ENCODE results near the gene KRT23. TPM values are rescaled to one million over a fixed set of nuclear protein-coding genes. Genes with fewer than 3 reads are reported as not detected.

KRT23 gene
- total RNA-seq, 1 experiment from 2014 or later = not detected

DNA sequence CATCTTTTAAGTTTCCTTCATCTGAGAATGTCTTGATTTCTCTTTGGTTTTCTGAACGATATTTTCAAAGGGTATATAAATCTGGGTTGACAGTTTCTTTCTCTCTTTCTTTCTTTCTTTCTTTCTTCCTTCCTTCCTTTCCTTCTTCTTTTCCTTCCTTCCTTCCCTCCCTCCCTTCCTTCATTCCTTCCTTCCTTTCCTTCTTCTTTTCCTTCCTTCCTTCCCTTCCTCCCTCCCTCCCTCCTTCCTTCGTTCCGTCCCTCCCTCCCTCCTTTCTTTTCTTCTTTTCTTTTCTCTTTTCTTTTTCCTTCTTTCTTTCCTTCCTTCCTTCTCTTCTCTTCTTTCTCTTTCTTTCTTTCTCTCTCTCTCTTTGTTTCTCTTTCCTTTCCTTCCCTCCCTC lies 36.9 kb upstream of the KRT23 start:
- Histone ChIP-seq H4K20me1 (ENCODE audit: insufficient read depth, low read depth, low read length) (no peaks in the 10 kb centered on the region), H3K79me2 (ENCODE audit: low read length) (no peaks in the 10 kb centered on the region), H3K4me1 (ENCODE audit: low read length) (no peaks in the 10 kb centered on the region), H3K9ac (ENCODE audit: low read length) (no peak overlapping the region), H3K4me2 (ENCODE audit: low read depth, low read length, poor library complexity, severe bottlenecking) (no peak overlapping the region), H3K9me3 (ENCODE audit: low read length) (no peaks in the 10 kb centered on the region), H3K4me3 (ENCODE audit: low read length) (no peak overlapping the region), H3K27me3 (ENCODE audit: low read length) (no peaks in the 10 kb centered on the region), H3K36me3 (ENCODE audit: insufficient read depth, low read length) (no peaks in the 10 kb centered on the region), H3K27ac (ENCODE audit: low read length) (no peak overlapping the region), H3K9me2 (replicated peaks; ENCODE audit: insufficient read depth, low read length) (no peaks in the 10 kb centered on the region), H2AFZ (ENCODE audit: low read length) (no peak overlapping the region)
- DNase-seq = no peak

DNA sequence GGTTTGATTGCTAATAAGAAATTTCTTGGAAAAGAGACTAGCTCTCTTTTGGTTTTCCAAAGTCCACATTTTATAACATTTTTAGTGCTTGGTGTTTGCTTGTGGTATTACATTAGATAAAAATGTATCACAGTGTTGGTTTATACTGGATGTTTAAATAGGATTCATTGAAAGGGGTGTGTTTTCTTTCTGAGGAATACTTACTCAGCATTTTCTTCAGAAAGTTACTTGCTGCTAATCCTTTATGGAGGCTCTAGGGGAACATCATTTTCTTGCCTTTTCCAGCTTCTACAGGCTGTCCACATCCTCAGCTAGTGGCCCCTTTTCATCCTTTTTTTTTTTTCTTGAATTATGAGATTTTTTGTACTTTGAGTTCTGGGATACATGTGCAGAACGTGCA lies 30.1 kb upstream of the KRT23 start:
- H3K4me2 ChIP-seq (ENCODE audit: low read depth, low read length, poor library complexity, severe bottlenecking) = no peak overlapping the region
- no peaks in the 10 kb centered on the region for H3K27me3 ChIP-seq (ENCODE audit: low read length)
- H2AFZ ChIP-seq (ENCODE audit: low read length) = no peak overlapping the region
- no peaks in the 10 kb centered on the region for H4K20me1 ChIP-seq (ENCODE audit: insufficient read depth, low read depth, low read length)
- H3K4me1 ChIP-seq (ENCODE audit: low read length) = no peaks in the 10 kb centered on the region
- H3K9me3 ChIP-seq (ENCODE audit: low read length) = no peaks in the 10 kb centered on the region
- DNase-seq = no peak
- H3K36me3 ChIP-seq (ENCODE audit: insufficient read depth, low read length) = no peaks in the 10 kb centered on the region
- no peak overlapping the region for H3K9ac ChIP-seq (ENCODE audit: low read length)
- H3K27ac ChIP-seq (ENCODE audit: low read length) = no peak overlapping the region
- no peaks in the 10 kb centered on the region for H3K9me2 ChIP-seq (replicated peaks; ENCODE audit: insufficient read depth, low read length)
- no peaks in the 10 kb centered on the region for H3K79me2 ChIP-seq (ENCODE audit: low read length)
- no peak overlapping the region for H3K4me3 ChIP-seq (ENCODE audit: low read length)

DNA sequence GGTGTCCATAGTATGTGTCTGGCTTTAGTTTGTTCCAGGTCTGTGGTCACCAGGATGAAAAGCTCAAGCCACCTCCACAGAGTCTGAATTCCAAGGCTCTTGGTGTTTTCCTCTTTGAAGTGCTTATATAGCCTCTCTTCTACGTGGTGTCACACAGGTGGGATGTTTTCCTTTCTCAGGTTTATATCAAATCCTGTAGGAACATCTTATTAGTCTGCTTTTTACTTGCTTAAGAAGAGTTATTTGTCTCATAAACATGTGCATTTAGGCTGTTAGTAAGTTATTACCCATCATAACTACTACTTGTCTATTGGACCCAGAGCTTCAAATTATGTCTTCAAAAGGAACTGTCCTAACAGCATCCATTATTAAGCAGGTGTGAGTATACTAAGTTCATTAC lies 29.4 kb upstream of the KRT23 start, which contains the start of gene KRT39:
Gene KRT39, minus strand, starts transcription at position 101 of the 400 bp plus-strand sequence. Its CDS starts 92 bp downstream, at position 9.
- DNase-seq = no peak

DNA sequence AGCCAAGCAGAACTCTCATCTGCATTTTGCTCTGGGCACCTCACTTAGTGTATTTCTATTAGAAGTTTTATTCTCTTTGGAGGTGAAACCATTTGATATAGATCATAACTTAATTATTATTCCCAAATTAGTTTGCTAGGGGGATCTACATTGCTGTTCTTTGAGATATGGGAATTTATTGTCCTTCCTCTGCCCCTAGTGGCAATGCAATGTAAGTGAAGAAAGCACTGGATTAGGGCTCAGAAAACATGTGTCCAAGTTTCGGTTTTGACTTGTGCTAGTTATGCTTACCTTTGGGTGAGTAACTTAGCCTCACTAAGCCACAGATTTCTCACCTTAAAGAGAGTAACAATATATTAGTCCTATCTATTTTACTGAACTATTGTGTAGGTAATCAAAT lies 26.4 kb upstream of the KRT23 start:
- no peak overlapping the region for H3K27ac ChIP-seq (ENCODE audit: low read length)
- H3K9me2 ChIP-seq (replicated peaks; ENCODE audit: insufficient read depth, low read length) = no peaks in the 10 kb centered on the region
- H4K20me1 ChIP-seq (ENCODE audit: insufficient read depth, low read depth, low read length) = no peaks in the 10 kb centered on the region
- no peak overlapping the region for H2AFZ ChIP-seq (ENCODE audit: low read length)
- no peak overlapping the region for H3K9ac ChIP-seq (ENCODE audit: low read length)
- no peak overlapping the region for H3K4me2 ChIP-seq (ENCODE audit: low read depth, low read length, poor library complexity, severe bottlenecking)
- H3K36me3 ChIP-seq (ENCODE audit: insufficient read depth, low read length) = no peaks in the 10 kb centered on the region
- H3K4me3 ChIP-seq (ENCODE audit: low read length) = no peak overlapping the region
- H3K79me2 ChIP-seq (ENCODE audit: low read length) = no peaks in the 10 kb centered on the region
- H3K27me3 ChIP-seq (ENCODE audit: low read length) = no peaks in the 10 kb centered on the region
- no peaks in the 10 kb centered on the region for H3K4me1 ChIP-seq (ENCODE audit: low read length)
- no peaks in the 10 kb centered on the region for H3K9me3 ChIP-seq (ENCODE audit: low read length)
- DNase-seq = peak; percentile 44

More for the DNA sequence above, 29.4 kb upstream of the KRT23 start, which contains the start of gene KRT39:
- Histone ChIP-seq H3K9me2 (replicated peaks; ENCODE audit: insufficient read depth, low read length) (no peaks in the 10 kb centered on the region), H3K27ac (ENCODE audit: low read length) (no peak within 1 kb of the TSS), H3K36me3 (ENCODE audit: insufficient read depth, low read length) (no peaks in the 10 kb centered on the region), H3K9ac (ENCODE audit: low read length) (no peak within 1 kb of the TSS), H3K4me1 (ENCODE audit: low read length) (no peaks in the 10 kb centered on the region), H2AFZ (ENCODE audit: low read length) (no peak within 1 kb of the TSS), H3K4me3 (ENCODE audit: low read length) (no peak within 1 kb of the TSS), H4K20me1 (ENCODE audit: insufficient read depth, low read depth, low read length) (no peaks in the 10 kb centered on the region), H3K9me3 (ENCODE audit: low read length) (no peaks in the 10 kb centered on the region), H3K27me3 (ENCODE audit: low read length) (no peaks in the 10 kb centered on the region), H3K4me2 (ENCODE audit: low read depth, low read length, poor library complexity, severe bottlenecking) (no peak within 1 kb of the TSS), H3K79me2 (ENCODE audit: low read length) (no peaks in the 10 kb centered on the region)

DNA sequence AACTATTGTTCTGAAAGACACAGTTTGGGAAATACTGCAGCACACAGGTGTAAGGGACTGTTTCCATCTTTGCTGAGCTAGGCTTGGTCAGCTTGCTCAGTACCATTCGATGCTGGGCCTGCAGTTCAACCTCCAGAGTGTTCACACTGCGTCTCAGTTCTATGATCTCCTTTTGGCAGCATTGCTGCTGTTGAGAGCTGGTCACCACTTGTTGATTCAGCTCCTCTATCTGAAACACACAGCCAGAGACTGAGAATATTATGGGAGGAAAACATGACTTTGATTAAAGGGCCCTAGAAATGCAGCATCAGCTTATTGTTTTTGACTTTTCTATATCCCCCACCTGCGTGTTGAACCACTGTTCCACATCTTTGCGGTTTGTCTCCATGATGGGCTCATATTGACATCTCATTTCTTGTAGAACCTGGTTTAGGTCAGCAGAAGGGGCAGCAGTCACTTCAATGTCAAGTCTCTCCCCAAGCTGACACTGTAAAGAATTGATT lies 24.7 kb upstream of the KRT23 start:
- Histone ChIP-seq H3K27ac (ENCODE audit: low read length) (no peak overlapping the region), H3K27me3 (ENCODE audit: low read length) (no peaks in the 10 kb centered on the region), H3K4me1 (ENCODE audit: low read length) (no peaks in the 10 kb centered on the region), H3K4me3 (ENCODE audit: low read length) (no peak overlapping the region), H3K9me2 (replicated peaks; ENCODE audit: insufficient read depth, low read length) (no peaks in the 10 kb centered on the region), H3K9ac (ENCODE audit: low read length) (no peak overlapping the region), H3K36me3 (ENCODE audit: insufficient read depth, low read length) (no peaks in the 10 kb centered on the region), H3K4me2 (ENCODE audit: low read depth, low read length, poor library complexity, severe bottlenecking) (no peak overlapping the region), H2AFZ (ENCODE audit: low read length) (no peak overlapping the region), H3K79me2 (ENCODE audit: low read length) (no peaks in the 10 kb centered on the region), H3K9me3 (ENCODE audit: low read length) (no peaks in the 10 kb centered on the region), H4K20me1 (ENCODE audit: insufficient read depth, low read depth, low read length) (no peaks in the 10 kb centered on the region)
- no peak for DNase-seq

DNA sequence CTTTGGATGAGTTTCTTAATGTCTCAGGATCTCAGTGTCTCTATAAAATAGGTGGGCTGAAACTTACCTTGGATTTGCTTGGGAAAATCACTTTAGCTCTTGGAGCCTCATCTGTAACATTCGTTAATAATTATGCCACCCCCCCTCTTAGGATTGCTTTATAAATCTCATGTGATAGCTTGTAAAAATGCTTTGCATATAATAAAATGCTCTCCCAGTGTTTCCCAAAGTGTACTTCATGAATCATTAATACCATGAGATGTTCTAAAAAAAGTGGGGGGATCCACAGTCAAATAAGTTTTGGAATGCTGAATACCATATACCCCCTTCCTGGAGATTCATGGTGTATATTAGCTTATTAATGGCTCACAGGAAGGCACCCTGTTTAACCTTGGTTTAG lies 24.1 kb upstream of the KRT23 start:
- no peak overlapping the region for H3K27ac ChIP-seq (ENCODE audit: low read length)
- no peak for DNase-seq
- H3K9me3 ChIP-seq (ENCODE audit: low read length) = no peaks in the 10 kb centered on the region
- H3K9ac ChIP-seq (ENCODE audit: low read length) = no peak overlapping the region
- no peaks in the 10 kb centered on the region for H3K36me3 ChIP-seq (ENCODE audit: insufficient read depth, low read length)
- no peak overlapping the region for H2AFZ ChIP-seq (ENCODE audit: low read length)
- H3K27me3 ChIP-seq (ENCODE audit: low read length) = no peaks in the 10 kb centered on the region
- no peaks in the 10 kb centered on the region for H3K79me2 ChIP-seq (ENCODE audit: low read length)
- H3K4me1 ChIP-seq (ENCODE audit: low read length) = no peaks in the 10 kb centered on the region
- H3K4me3 ChIP-seq (ENCODE audit: low read length) = no peak overlapping the region
- no peaks in the 10 kb centered on the region for H3K9me2 ChIP-seq (replicated peaks; ENCODE audit: insufficient read depth, low read length)
- H4K20me1 ChIP-seq (ENCODE audit: insufficient read depth, low read depth, low read length) = no peaks in the 10 kb centered on the region
- no peak overlapping the region for H3K4me2 ChIP-seq (ENCODE audit: low read depth, low read length, poor library complexity, severe bottlenecking)

DNA sequence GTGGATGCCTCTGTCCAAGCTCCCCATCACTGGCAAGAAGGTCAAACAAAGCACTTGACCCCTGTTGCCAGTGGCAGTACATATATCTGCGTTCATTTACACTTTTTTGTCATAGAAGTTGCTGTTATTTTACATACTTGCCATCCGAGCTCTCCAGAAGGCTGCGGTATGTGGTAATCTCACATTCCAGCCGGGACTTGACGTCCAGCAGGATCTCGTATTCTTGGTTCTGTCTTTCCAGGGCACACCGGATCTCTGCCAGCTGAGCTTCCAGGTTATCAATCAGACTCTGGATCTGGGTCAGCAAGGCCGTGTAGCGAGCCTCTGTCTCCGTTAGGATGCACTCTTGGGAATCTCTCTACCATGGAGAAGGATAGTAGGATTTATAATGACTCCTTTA lies 22.7 kb upstream of the KRT23 start:
- H3K9me3 ChIP-seq (ENCODE audit: low read length) = no peaks in the 10 kb centered on the region
- no peaks in the 10 kb centered on the region for H3K36me3 ChIP-seq (ENCODE audit: insufficient read depth, low read length)
- H3K4me2 ChIP-seq (ENCODE audit: low read depth, low read length, poor library complexity, severe bottlenecking) = no peak overlapping the region

DNA sequence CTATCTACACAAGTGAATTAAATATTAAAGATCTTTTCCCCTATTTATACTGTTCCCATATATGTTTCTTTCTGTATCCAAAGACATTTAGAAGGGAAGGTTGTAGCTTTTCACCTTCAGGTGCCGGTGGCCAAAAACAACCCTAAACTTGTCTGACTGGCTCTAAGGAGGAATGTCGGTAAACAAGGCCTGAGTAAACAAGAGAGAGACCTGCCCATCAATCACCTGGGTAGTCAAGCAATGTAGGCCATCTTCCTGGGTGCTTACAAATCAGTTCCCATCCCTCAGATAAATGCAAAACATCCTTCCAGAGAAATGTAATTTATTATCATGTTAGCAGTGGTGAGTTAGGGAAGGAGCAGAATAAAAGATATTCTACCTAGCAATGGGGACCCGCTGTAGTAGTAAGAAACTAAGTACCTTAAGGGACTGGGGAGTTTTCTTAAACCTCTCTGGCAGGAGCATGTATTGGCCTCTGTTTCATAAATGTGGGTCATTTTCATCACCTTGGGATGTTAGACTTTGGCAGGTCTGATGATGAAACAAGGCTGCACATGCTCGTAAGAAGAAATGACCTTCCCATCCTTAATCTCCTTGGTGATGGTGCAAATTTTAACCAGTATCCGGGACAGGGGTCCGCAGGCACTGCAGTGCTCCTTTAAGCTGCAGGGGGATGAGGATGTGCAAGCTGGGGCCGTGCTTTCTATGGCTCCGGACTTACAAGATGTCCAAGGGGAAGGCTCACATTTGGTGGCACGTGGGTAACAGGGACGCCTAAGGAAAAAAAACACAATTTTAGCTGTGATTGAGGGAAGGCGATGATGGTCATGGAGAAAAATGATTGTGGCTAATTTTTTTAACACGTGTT lies 20.9 kb upstream of the KRT23 start:
- Histone ChIP-seq H4K20me1 (ENCODE audit: insufficient read depth, low read depth, low read length) (no peaks in the 10 kb centered on the region), H3K9me2 (replicated peaks; ENCODE audit: insufficient read depth, low read length) (no peaks in the 10 kb centered on the region), H3K36me3 (ENCODE audit: insufficient read depth, low read length) (no peaks in the 10 kb centered on the region), H3K27ac (ENCODE audit: low read length) (no peak overlapping the region), H3K27me3 (ENCODE audit: low read length) (no peaks in the 10 kb centered on the region), H3K9me3 (ENCODE audit: low read length) (no peaks in the 10 kb centered on the region), H2AFZ (ENCODE audit: low read length) (no peak overlapping the region), H3K4me3 (ENCODE audit: low read length) (no peak overlapping the region), H3K4me2 (ENCODE audit: low read depth, low read length, poor library complexity, severe bottlenecking) (no peak overlapping the region), H3K79me2 (ENCODE audit: low read length) (no peaks in the 10 kb centered on the region), H3K4me1 (ENCODE audit: low read length) (no peaks in the 10 kb centered on the region), H3K9ac (ENCODE audit: low read length) (no peak overlapping the region)
- no peak for DNase-seq

More for the DNA sequence above, 22.7 kb upstream of the KRT23 start:
- Histone ChIP-seq H3K27me3 (ENCODE audit: low read length) (no peaks in the 10 kb centered on the region), H3K4me3 (ENCODE audit: low read length) (no peak overlapping the region), H3K9me2 (replicated peaks; ENCODE audit: insufficient read depth, low read length) (no peaks in the 10 kb centered on the region), H4K20me1 (ENCODE audit: insufficient read depth, low read depth, low read length) (no peaks in the 10 kb centered on the region), H3K9ac (ENCODE audit: low read length) (no peak overlapping the region), H2AFZ (ENCODE audit: low read length) (no peak overlapping the region), H3K4me1 (ENCODE audit: low read length) (no peaks in the 10 kb centered on the region), H3K27ac (ENCODE audit: low read length) (no peak overlapping the region), H3K79me2 (ENCODE audit: low read length) (no peaks in the 10 kb centered on the region)
- no peak for DNase-seq

All from Karpas-422 (cell line).